ENCODE results near the gene MTCH1. TPM values are rescaled to one million over a fixed set of nuclear protein-coding genes. Genes with fewer than 3 reads are reported as not detected.

Gene MTCH1
- total RNA-seq, 1 experiment from 2014 or later: 78.2 TPM

GRCh38 chr6:37019065-37019450 lies 33.1 kb upstream of the MTCH1 start:
- DNase-seq (ENCODE audit: unreplicated experiment): peak; percentile 81
- no peaks in the 10 kb centered on the region for H3K36me3 Mint-ChIP-seq (ENCODE audit: insufficient read depth, unreplicated experiment)
- H3K27ac Mint-ChIP-seq (ENCODE audit: low read depth, unreplicated experiment): no peak overlapping the region
- no TSS peak for BruUV-seq (replicated peaks)
- no peak overlapping the region for H3K4me3 Mint-ChIP-seq (ENCODE audit: unreplicated experiment)
- H3K27me3 Mint-ChIP-seq (ENCODE audit: insufficient read depth, unreplicated experiment): no peaks in the 10 kb centered on the region
- H3K9me3 Mint-ChIP-seq (ENCODE audit: unreplicated experiment): no peaks in the 10 kb centered on the region
- no peak for TF ChIP-seq CTCF (IDR thresholded peaks at IDR 0.05; ENCODE audit: unreplicated experiment)
- CTCF ChIA-PET: interaction anchor here (0.6 to 16.7 kb wide), 46 partner anchors 11 to 348 kb away, joined by 3 to 359 read pairs (median 6); partner anchors contain the start of genes C6orf89, FGD2, PIM1 and PPIL1
- POLR2A ChIA-PET: interaction anchor here (0.9 to 9.7 kb wide), 6 partner anchors 32 to 191 kb away, joined by 3 to 117 read pairs (median 8); partner anchors contain the start of genes C6orf89, MTCH1, PIM1 and PPIL1
- intact Hi-C loops (cut with micrococcal nuclease): loop anchor here (5.0 kb wide), 1 partner anchor 298 kb away; no protein-coding TSS in a partner anchor
- H3K4me1 Mint-ChIP-seq (ENCODE audit: insufficient read depth, unreplicated experiment): peaks cover 32% of the 10 kb centered on the region

- Mint-ChIP-seq H3K9me3 (ENCODE audit: unreplicated experiment) (no peaks in the 10 kb centered on the region), H3K36me3 (ENCODE audit: insufficient read depth, unreplicated experiment) (no peaks in the 10 kb centered on the region), H3K4me1 (ENCODE audit: insufficient read depth, unreplicated experiment) (peaks cover 26% of the 10 kb centered on the region), H3K27ac (ENCODE audit: low read depth, unreplicated experiment) (no peak overlapping the region), H3K27me3 (ENCODE audit: insufficient read depth, unreplicated experiment) (no peaks in the 10 kb centered on the region), H3K4me3 (ENCODE audit: unreplicated experiment) (no peak overlapping the region)
- intact Hi-C loops (cut with micrococcal nuclease): loop anchor here (1.0 to 5.0 kb wide), 8 partner anchors 33 to 299 kb away; partner anchors contain the start of gene C6orf89
- TF ChIP-seq CTCF (IDR thresholded peaks at IDR 0.05; ENCODE audit: unreplicated experiment): peak; percentile 72
- CTCF ChIA-PET: interaction anchor here (0.5 to 16.7 kb wide), 82 partner anchors 11 to 753 kb away, joined by 3 to 359 read pairs (median 5); partner anchors contain the start of genes C6orf89, FGD2, MTCH1 and PIM1
- peak; percentile 87 for DNase-seq (ENCODE audit: unreplicated experiment)
- no TSS peak for BruUV-seq (replicated peaks)
- POLR2A ChIA-PET: interaction anchor here (0.6 to 9.7 kb wide), 18 partner anchors 15 to 1675 kb away, joined by 3 to 117 read pairs (median 4); partner anchors contain the start of genes C6orf89, MTCH1, PIM1 and PPIL1
These were observed 32.4 kb upstream of the MTCH1 start for GRCh38 chr6:37018198-37019064.

GRCh38 chr6:37017606-37018197 lies 31.7 kb upstream of the MTCH1 start:
- no peak for TF ChIP-seq CTCF (IDR thresholded peaks at IDR 0.05; ENCODE audit: unreplicated experiment)
- intact Hi-C loops (cut with micrococcal nuclease): loop anchor here (1.0 to 5.0 kb wide), 8 partner anchors 34 to 300 kb away; partner anchors contain the start of gene C6orf89
- CTCF ChIA-PET: interaction anchor here (0.5 to 16.7 kb wide), 66 partner anchors 10 to 884 kb away, joined by 3 to 359 read pairs (median 6); partner anchors contain the start of genes C6orf89, FGD2, MTCH1 and PIM1
- Mint-ChIP-seq H3K4me3 (ENCODE audit: unreplicated experiment) (no peak overlapping the region), H3K27ac (ENCODE audit: low read depth, unreplicated experiment) (no peak overlapping the region), H3K4me1 (ENCODE audit: insufficient read depth, unreplicated experiment) (peaks cover 23% of the 10 kb centered on the region), H3K27me3 (ENCODE audit: insufficient read depth, unreplicated experiment) (no peaks in the 10 kb centered on the region), H3K36me3 (ENCODE audit: insufficient read depth, unreplicated experiment) (no peaks in the 10 kb centered on the region), H3K9me3 (ENCODE audit: unreplicated experiment) (no peaks in the 10 kb centered on the region)
- POLR2A ChIA-PET: interaction anchor here (0.6 to 9.7 kb wide), 17 partner anchors 14 to 1674 kb away, joined by 3 to 117 read pairs (median 4); partner anchors contain the start of genes C6orf89, MTCH1, PIM1 and PPIL1
- no peak for DNase-seq (ENCODE audit: unreplicated experiment)
- BruUV-seq (replicated peaks): no TSS peak

Data from MCF 10A (cell line).